Duodenal mucosa (tissue), 2 donors: ENCODE results near the gene ADCY3.

Experiments used
- H3K27ac ChIP-seq: one replicate; pipeline ENCODE4 v1.7.0; 2013; ENCODE audit warnings: low read depth, low read length
- H3K27me3 ChIP-seq, 2 donors: one replicate each; pipeline ENCODE4 v1.7.0; 2013; ENCODE audit warnings: low read length in 2 of 2, control low read depth in 1 of 2; ENCODE audit not compliant: insufficient read depth in 2 of 2, control insufficient read depth in 1 of 2
- H3K36me3 ChIP-seq, 2 donors: one replicate each; pipeline ENCODE4 v1.7.0; 2013; ENCODE audit warnings: low read length in 2 of 2, control low read depth in 1 of 2; ENCODE audit not compliant: insufficient read depth in 2 of 2, control insufficient read depth in 1 of 2
- H3K4me1 ChIP-seq, 2 donors: one replicate each; pipeline ENCODE4 v1.7.0; 2013; ENCODE audit warnings: low read length in 2 of 2, control low read depth in 1 of 2; ENCODE audit not compliant: insufficient read depth in 2 of 2, control insufficient read depth in 1 of 2
- H3K4me3 ChIP-seq, 2 donors: one replicate each; pipeline ENCODE4 v1.7.0; 2013; ENCODE audit warnings: low read length in 2 of 2, low read depth in 1 of 2
- H3K9ac ChIP-seq, 2 donors: one replicate each; pipeline ENCODE4 v1.7.0; 2013; ENCODE audit warnings: low read length in 2 of 2, low read depth in 1 of 2
- H3K9me3 ChIP-seq, 2 donors: one replicate each; pipeline ENCODE4 v1.7.0; 2013; ENCODE audit warnings: low read length in 2 of 2, control low read depth in 1 of 2; ENCODE audit not compliant: control insufficient read depth in 1 of 2

Gene ADCY3

GRCh38 chr2:24948506-24948905 is 28.5 kb upstream of the ADCY3 start:
- Histone ChIP-seq H3K9me3 (no peaks in the 10 kb centered on the region), H3K27me3 (no peaks in the 10 kb centered on the region), H3K4me3 (no peak overlapping the region), H3K4me1 (no peaks in the 10 kb centered on the region), H3K36me3 (peaks cover 7 to 43% of the 10 kb centered on the region in 2 donors), H3K9ac (no peak overlapping the region), H3K27ac (no peak overlapping the region)

GRCh38 chr2:24947561-24948157 is 27.6 kb upstream of the ADCY3 start:
- Histone ChIP-seq H3K27me3 (no peaks in the 10 kb centered on the region), H3K4me1 (no peaks in the 10 kb centered on the region), H3K27ac (no peak overlapping the region), H3K9me3 (no peaks in the 10 kb centered on the region), H3K36me3 (peaks cover 7 to 42% of the 10 kb centered on the region in 2 donors), H3K4me3 (no peak overlapping the region), H3K9ac (no peak overlapping the region)

GRCh38 chr2:24945907-24946306 is 25.9 kb upstream of the ADCY3 start:
- Histone ChIP-seq H3K4me1 (no peaks in the 10 kb centered on the region), H3K9ac (no peak overlapping the region), H3K27me3 (no peaks in the 10 kb centered on the region), H3K36me3 (peaks cover 7 to 30% of the 10 kb centered on the region in 2 donors), H3K9me3 (no peaks in the 10 kb centered on the region), H3K4me3 (no peak overlapping the region), H3K27ac (no peak overlapping the region)

GRCh38 chr2:24943427-24944053 is 23.5 kb upstream of the ADCY3 start:
- Histone ChIP-seq H3K27ac (no peak overlapping the region), H3K27me3 (no peaks in the 10 kb centered on the region), H3K9ac (no peak overlapping the region), H3K36me3 (peaks cover 7 to 26% of the 10 kb centered on the region in 2 donors), H3K9me3 (no peaks in the 10 kb centered on the region), H3K4me3 (no peak overlapping the region), H3K4me1 (no peaks in the 10 kb centered on the region)

- no peaks in the 10 kb centered on the region for H3K4me1 ChIP-seq
- no peaks in the 10 kb centered on the region for H3K27me3 ChIP-seq
- no peaks in the 10 kb centered on the region for H3K36me3 ChIP-seq
- H3K9me3 ChIP-seq, result no peaks in the 10 kb centered on the region
- no peak overlapping the region for H3K27ac ChIP-seq
- no peak overlapping the region for H3K9ac ChIP-seq
- H3K4me3 ChIP-seq, result no peak overlapping the region
These were observed 19.3 kb upstream of the ADCY3 start for GRCh38 chr2:24939353-24939752.

GRCh38 chr2:24937236-24937635 is 17.2 kb upstream of the ADCY3 start:
- Histone ChIP-seq H3K27ac (no peak overlapping the region), H3K27me3 (no peaks in the 10 kb centered on the region), H3K4me1 (no peaks in the 10 kb centered on the region), H3K9ac (no peak overlapping the region), H3K36me3 (no peaks in the 10 kb centered on the region), H3K4me3 (no peak overlapping the region), H3K9me3 (no peaks in the 10 kb centered on the region)

GRCh38 chr2:24935145-24935544 is 15.1 kb upstream of the ADCY3 start:
- H3K27me3 ChIP-seq, result no peaks in the 10 kb centered on the region
- H3K36me3 ChIP-seq, result no peaks in the 10 kb centered on the region
- H3K9me3 ChIP-seq, result no peaks in the 10 kb centered on the region

GRCh38 chr2:24932715-24933114 is 12.7 kb upstream of the ADCY3 start:
- no peak overlapping the region for H3K27ac ChIP-seq
- H3K4me3 ChIP-seq, result no peak overlapping the region
- no peaks in the 10 kb centered on the region for H3K4me1 ChIP-seq
- no peaks in the 10 kb centered on the region for H3K36me3 ChIP-seq
- no peaks in the 10 kb centered on the region for H3K27me3 ChIP-seq
- H3K9ac ChIP-seq, result no peak overlapping the region
- H3K9me3 ChIP-seq, result no peaks in the 10 kb centered on the region

More at GRCh38 chr2:24935145-24935544, 15.1 kb upstream of the ADCY3 start:
- H3K27ac ChIP-seq, result no peak overlapping the region
- H3K4me3 ChIP-seq, result no peak overlapping the region
- no peak overlapping the region for H3K9ac ChIP-seq
- H3K4me1 ChIP-seq, result no peaks in the 10 kb centered on the region

- no peak overlapping the region for H3K27ac ChIP-seq
- no peak overlapping the region for H3K4me3 ChIP-seq
- H3K27me3 ChIP-seq, result no peaks in the 10 kb centered on the region
- H3K36me3 ChIP-seq, result no peaks in the 10 kb centered on the region
- no peaks in the 10 kb centered on the region for H3K9me3 ChIP-seq
- H3K4me1 ChIP-seq, result peaks cover 11 to 12% of the 10 kb centered on the region in 2 donors
- no peak overlapping the region for H3K9ac ChIP-seq
These were observed 10.7 kb upstream of the ADCY3 start for GRCh38 chr2:24930768-24931167.

- no peaks in the 10 kb centered on the region for H3K9me3 ChIP-seq
- H3K4me1 ChIP-seq, result peaks cover 11 to 12% of the 10 kb centered on the region in 2 donors
- H3K27me3 ChIP-seq, result no peaks in the 10 kb centered on the region
- no peak overlapping the region for H3K4me3 ChIP-seq
- no peak overlapping the region for H3K27ac ChIP-seq
- no peaks in the 10 kb centered on the region for H3K36me3 ChIP-seq
- H3K9ac ChIP-seq, result no peak overlapping the region
These were observed 9.2 kb upstream of the ADCY3 start for GRCh38 chr2:24929230-24929629.
